T-helper 1 cell treated with Interleukin-12 subunit alpha and Interleukin-12 subunit beta and Interleukin-4 antibody, amounts not matched to agents 30 ng/mL and 1 ng/mL, for 36 hours (primary cell): ENCODE data around the gene LIME1. TPM values are rescaled to one million over a fixed set of nuclear protein-coding genes. Genes with fewer than 3 reads are reported as not detected.

Experiments used
- intact Hi-C: fragments of 100-400 bp; cut with micrococcal nuclease; formaldehyde crosslinking; loops from one replicate; pipeline ENCODE4 v1.15.1; 2024
- total RNA-seq: library from RNA; stranded (reverse); gene quantifications from 2 replicates; pipeline ENCODE4 v1.2.3, GENCODE V29; 2022

The LIME1 gene
- total RNA-seq, 1 donor from 2014 or later = 73.8 TPM

DNA sequence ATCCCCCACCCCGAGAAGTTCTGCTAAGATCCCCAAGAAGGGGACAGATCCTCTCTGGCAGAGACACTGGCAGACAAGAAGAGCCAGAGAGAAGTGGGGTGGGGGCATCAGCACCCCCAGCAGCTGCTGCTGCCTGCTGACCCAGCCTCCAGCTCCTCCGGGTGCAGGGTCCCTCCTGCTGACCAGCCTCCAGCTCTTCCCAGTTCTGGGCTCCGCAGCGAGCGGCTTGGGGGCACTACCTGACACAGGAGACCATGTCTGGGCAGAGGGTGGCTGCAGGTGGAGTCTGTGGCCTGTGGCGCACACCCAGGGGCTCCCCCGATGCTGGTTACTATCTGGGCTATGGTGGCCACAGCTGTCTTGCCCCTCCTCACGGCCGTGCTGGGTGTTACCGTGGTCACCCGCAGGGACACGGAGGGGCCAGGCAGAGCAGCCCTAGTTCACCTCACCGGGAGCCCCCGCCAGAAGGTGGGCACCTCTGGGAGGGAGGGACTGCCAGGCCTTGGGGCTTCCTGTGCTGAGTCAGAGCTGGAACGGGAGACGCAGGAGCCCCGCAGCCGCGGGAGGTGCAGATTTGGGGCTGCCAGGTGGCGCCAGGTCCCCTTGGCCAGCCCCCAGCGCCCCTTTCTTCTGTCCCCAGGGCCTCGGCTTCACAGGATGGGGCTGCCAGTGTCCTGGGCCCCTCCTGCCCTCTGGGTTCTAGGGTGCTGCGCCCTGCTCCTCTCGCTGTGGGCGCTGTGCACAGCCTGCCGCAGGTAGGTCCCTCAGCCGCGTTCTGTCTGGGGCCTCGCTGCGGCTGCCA is 630 bp downstream of the LIME1 start:
- intact Hi-C loops = loop anchor here (2.0 kb wide), 1 partner anchor 128 kb away; the partner anchor contains the start of gene TPD52L2

DNA sequence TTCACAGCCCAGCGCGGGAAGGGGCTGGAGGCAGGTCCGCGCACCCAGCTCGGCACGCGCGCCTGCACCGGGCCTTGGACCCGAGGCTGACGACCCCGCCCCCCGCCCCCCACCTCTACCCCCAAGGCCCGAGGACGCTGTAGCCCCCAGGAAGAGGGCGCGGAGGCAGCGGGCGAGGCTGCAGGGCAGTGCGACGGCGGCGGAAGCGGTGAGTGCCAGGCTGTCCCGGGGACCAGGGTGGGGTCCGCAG is 1.2 kb downstream of the LIME1 start:
- intact Hi-C loops = loop anchor here (2.0 kb wide), 1 partner anchor 127 kb away; the partner anchor contains the start of gene TPD52L2

DNA sequence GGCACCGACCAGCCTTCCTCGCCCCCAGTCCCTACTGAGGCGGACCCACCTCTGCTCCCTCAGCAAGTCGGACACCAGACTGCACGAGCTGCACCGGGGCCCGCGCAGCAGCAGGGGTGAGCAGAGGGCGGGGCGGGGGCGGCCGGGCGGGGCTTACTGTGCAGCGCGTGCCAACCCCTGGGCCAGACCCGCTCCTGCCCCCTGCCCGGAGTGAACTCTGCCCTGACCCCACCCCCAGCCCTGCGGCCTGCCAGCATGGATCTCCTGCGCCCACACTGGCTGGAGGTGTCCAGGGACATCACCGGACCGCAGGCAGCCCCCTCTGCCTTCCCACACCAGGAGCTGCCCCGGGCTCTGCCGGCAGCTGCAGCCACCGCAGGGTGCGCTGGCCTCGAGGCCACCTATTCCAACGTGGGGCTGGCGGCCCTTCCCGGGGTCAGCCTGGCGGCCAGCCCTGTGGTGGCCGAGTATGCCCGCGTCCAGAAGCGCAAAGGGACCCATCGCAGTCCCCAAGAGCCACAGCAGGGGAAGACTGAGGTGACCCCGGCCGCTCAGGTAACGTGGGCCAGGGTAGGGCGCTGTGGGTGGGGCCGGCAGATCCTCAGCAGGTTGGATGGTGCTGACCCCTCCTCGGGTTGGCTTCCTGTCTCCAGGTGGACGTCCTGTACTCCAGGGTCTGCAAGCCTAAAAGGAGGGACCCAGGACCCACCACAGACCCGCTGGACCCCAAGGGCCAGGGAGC is 1.7 kb downstream of the LIME1 start:
- intact Hi-C loops = loop anchor here (2.0 kb wide), 1 partner anchor 127 kb away; the partner anchor contains the start of gene TPD52L2

DNA sequence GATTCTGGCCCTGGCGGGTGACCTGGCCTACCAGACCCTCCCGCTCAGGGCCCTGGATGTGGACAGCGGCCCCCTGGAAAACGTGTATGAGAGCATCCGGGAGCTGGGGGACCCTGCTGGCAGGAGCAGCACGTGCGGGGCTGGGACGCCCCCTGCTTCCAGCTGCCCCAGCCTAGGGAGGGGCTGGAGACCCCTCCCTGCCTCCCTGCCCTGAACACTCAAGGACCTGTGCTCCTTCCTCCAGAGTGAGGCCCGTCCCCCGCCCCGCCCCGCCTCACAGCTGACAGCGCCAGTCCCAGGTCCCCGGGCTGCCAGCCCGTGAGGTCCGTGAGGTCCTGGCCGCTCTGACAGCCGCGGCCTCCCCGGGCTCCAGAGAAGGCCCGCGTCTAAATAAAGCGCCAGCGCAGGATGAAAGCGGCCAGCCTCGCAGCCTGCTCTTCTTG is 2.2 kb downstream of the LIME1 start:
- intact Hi-C loops = no loop called here

DNA sequence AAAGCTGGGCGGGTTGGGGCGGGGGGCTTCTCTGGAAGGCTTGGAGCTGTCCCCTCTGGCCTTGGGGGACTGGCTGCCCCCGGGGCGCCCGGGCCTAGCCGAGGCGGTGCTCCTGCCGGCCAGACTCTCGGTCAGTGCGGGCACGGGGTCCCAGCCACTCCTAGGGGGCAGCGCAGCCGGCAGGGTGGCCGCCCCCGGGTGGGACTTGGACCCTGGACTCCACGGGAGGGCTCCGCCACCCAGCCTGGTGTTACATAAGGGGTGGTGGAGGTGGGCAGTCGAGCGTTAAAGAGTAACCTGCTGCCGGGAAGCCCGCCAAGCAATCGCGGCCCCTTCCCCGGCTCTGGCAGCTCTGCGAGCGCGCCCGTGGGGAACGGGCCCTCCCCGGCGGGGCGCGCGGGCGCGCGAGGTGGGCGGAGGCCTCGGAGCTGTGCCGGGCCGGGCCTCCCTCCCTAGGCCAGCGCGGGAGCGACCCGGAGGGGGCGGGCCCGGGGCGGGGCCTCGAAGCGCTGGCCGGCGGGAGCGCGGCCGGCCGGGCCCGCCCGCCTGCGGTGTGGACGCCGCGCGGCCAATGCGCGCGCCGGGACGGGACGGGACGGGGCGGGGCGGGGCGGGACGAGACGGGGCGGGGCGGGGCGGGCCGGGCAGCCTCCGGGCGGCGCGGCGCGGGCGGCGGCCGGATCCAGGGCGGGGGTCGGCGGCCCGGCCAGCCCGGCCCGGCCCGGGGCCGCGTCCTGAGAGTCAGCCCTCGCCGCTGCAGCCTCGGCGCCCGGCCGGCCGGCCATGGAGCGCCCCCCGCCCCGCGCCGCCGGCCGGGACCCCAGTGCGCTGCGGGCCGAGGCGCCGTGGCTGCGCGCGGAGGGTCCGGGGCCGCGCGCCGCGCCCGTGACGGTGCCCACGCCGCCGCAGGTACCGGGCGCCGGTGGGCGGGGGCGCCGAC is 2.9 kb downstream of the LIME1 start, which contains the start of gene SLC2A4RG:
SLC2A4RG (plus strand) TSS at position 647 of the 940 bp plus-strand sequence; CDS start at position 784, 137 bp downstream.
- intact Hi-C loops = loop anchor here (1.0 kb wide), 2 partner anchors 12 to 32 kb away; partner anchors contain the start of gene ARFRP1

DNA sequence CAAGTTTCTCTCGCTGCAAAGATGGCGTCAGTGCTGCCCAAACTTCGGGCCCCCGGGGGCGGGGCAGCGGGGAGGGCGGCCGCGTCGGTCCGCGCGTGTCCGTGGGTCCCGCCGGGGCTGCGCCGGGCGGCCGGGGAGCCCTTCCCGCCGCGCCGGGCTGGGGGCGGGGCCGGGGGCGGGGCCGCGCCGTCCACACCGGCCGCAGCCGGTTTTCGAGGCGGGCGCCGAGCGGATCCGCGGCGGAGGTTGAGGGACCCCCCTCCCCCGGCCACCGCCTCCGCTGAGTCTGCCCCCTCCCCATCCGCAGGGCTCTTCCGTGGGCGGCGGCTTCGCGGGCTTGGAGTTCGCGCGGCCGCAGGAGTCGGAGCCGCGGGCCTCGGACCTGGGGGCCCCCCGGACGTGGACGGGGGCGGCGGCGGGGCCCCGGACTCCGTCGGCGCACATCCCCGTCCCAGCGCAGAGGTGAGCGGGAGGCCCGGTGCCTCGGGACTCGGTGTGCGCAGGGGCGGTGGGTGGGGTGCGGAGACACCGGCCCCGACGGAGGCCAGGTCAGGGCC is 3.7 kb downstream of the LIME1 start:
- intact Hi-C loops = loop anchor here (1.0 kb wide), 2 partner anchors 11 to 33 kb away; partner anchors contain the start of gene ARFRP1

DNA sequence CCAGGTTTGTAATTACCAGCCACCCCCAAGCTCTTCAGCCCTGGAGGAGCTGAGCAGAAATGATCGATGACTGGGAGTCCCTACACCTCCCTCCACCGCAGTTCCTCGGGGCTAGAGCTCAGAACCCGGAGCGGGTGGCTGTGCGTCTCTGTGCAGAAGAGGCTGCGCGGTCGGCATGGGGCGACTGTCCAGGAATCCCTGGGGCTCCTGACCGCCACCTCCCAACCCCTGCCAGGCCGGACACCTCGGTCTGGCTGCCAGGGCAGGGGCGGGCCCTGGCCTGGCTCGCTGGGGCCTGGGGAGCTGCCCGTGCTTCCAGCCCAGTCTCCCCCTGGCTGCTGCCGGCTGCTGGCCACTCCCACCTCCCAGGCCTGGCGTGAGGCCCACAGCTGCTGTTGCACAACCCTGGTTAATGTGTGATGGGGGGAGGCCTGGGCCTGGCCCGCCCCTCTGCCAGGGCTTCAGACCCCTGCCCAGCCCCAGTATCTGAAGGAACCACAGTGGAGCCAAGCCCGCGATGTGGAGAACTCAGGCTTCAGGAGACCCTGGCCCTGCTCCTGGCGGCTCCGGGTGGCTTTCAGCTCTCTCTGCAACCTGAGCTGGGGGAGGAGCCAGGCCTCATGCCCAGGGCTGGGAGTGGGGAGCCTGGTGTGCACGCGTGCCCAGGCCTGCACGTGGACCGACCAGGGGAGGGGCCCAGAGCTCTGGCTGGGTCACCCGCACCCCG is 4.3 kb downstream of the LIME1 start:
- intact Hi-C loops = loop anchor here (1.0 kb wide), 2 partner anchors 11 to 33 kb away; partner anchors contain the start of gene ARFRP1

DNA sequence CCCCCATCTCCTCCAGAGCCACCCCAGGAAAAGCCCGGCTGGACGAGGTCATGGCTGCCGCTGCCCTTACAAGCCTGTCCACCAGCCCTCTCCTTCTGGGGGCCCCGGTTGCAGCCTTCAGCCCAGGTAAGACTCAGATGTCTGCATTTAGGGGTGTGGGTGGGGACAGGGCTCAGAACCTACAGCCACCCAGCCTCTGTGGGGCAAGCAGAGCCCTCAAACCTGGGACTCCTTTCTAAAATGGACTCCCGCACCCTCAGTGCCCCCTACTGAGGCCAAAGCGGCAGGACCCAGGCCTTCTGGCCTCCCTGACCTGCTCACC is 4.9 kb downstream of the LIME1 start:
- intact Hi-C loops = no loop called here

DNA sequence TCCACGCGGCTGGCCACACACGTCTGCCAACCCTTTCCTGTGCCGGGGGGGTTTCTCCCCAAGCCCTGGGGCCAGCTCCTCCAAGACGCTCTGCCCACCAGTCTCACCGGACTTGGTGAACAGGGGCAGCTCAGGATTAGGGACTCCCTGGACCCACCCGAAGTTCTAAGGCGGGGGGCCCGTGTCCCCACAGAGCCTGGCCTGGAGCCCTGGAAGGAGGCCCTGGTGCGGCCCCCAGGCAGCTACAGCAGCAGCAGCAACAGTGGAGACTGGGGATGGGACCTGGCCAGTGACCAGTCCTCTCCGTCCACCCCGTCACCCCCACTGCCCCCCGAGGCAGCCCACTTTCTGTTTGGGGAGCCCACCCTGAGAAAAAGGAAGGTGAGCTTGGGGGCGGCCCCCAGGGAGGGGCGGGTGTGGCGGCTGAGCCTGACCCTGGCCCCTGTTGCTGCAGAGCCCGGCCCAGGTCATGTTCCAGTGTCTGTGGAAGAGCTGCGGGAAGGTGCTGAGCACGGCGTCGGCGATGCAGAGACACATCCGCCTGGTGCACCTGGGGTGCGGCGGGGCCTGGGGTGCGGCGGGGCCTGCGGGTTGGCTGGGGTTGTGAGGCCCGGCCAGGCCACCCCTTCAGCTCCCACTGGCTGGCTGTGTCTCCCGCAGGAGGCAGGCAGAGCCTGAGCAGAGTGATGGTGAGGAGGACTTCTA is 5.4 kb downstream of the LIME1 start:
- intact Hi-C loops = no loop called here

DNA sequence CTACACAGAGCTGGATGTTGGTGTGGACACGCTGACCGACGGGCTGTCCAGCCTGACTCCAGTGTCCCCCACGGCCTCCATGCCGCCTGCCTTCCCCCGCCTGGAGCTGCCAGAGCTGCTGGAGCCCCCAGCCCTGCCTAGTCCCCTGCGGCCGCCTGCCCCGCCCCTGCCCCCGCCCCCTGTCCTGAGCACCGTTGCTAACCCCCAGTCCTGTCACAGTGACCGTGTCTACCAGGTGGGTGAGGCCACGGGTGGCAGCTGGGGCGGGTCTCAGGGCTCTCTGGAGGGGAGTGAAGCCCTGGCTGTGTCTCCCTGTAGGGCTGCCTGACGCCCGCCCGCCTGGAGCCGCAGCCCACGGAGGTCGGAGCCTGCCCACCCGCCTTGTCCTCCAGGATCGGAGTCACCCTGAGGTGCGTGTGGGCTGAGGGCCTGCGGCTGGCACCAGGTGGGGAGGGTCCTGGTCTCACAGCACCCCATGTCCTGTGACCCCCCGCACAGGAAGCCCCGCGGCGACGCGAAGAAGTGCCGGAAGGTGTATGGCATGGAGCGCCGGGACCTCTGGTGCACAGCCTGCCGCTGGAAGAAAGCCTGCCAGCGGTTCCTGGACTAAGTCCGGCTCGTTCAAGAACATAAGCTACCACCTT is 6.0 kb downstream of the LIME1 start:
- intact Hi-C loops = no loop called here

DNA sequence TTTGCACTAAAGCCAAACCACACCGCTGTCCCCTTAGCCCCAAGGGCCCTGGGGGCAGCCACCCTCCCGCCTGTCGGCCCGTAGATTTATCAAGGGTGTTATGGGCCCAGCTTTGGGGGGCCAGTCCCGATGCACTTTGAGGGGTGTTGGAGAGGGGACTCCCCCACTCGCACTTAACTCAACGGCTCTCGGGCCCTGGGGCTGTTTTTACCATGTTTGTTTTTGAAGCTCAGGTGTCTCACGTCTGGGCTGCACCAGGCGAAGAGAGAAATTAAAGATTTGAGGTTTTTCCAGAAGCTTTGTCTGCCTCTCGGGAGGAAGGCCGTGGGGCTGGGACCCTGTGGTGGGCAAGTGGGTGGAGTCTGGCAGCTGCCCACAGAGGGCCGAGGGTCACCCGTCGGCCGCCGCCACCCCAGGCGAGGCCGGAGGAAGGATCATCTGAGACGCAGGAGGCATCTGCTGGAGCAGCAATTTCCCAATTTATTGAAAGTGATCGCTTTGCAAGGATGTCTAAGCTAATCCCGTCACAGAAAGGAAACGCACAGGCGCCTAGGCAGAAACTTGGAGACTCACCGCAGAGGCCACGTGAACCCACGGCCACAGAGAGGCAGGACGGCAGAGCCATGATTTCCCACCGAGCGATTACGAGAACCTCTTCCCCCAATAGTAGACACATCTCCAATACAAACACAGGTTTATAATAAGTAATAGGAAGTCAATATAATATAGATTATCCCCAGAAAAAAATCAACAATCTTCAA is 6.9 kb downstream of the LIME1 start:
- intact Hi-C loops = no loop called here

DNA sequence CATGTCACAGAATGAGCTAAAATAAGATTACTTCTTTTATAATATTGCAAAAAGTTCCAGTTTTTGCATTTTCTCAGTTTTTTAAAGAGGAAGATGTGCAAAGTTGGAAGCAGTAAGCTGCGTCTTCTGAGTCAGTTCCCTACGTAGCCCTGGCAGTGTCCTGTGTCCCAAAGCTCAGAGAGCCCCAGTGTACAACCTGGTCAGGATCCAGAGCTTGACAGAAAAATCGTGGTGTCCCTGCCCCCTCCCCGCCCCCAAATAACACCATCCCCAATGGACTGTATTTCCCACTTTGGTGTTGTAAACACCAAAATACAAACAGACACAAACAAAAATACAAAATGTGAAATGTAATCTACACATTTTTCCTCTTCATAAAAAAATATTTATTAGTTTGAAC is 7.7 kb downstream of the LIME1 start:
- intact Hi-C loops = no loop called here

DNA sequence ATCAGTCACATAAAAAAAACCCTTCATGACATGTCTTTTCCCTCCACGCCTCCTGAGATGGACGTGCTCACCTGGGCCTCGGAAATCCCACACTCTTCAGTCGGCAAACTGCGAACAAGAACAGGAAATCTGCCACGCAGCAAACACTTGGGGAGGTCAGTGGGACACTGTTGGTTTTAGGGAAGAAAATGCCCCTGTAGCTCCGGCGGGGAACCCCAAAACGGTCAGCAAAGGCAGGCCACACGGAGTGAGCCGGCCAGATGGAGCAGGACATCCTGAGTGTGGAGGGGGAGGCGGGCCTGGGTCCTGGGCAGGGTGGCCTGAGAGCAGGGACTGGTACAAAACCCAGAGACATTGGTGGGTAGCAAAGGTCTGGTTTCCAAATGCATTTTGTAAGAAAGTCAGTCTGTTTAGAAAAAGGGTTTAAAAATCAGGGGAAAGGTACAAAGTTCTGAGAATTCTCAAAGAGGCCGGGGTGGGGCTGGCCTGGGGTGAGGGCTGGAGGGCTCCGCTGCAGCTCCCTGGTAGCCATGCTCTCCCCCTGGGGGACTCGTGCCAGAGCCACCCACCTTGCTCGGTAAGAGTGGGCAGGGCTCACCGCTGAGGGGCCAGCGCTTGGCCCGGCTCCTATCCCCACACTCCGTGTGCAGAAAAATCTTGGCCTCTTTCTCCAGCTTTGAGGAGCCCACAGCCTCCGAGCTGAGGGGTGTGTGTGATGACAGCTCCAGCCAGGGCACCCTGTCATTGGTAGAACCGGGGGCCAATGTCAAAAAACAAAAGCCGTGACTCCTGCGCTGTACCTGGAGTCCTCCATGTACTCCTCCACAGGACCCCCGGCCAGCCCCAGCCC is 8.3 kb downstream of the LIME1 start:
- intact Hi-C loops = no loop called here

DNA sequence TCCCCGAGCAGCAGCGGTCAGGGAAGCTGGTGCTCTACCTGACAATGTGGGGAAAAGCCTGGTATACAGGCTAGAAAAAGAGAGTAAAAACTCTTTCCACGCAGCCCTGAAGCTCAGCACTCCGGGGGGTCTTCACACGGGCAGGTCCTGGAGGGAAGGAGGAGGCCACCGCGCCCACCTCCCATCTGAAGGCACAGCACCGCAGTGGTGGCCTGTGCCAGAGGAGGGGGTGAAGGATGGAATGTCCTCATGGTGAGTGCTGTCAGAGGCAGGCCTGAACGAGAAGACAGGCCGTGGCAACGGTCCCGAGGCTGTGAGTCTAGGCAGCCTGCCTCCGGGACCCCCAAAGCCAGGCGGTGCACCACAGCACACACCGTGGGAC is 9.0 kb downstream of the LIME1 start:
- intact Hi-C loops = no loop called here

DNA sequence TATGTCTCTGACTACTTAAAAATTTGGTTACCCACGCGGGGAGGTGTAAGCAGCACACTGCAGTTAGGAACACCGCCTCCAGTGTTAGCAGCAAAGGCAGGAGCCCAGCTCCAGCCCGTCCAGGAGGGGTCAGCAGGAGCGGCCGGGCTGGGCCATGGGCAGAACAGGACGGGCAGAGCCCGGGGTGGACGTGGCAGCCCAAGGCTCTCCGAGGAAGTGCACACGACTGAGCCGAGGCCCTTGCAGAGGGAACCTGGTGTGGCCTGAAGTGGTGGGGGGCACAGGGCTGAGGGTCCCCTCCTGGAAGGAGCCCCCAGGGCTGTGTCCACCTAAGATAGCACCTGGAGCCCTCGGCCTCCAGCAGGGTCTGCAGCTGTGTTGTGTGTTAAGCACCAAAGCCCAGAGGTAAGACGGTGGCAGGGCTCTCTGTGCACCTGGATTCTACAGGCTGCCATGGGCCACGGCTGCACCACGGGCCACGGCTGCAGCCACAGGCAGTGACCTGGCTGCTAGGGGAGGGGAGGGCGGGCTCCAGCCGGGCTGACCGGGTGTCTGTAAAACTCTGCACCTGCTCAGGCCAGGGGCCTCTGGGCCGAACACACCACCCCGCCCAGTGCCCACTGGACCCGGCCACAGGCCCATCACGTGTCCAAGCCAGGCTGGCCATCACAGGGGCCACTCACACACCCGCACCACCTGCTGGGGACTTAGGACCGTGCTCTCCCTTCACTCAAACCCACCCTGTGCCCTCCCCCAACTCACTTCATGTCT is 9.7 kb downstream of the LIME1 start:
- intact Hi-C loops = no loop called here

DNA sequence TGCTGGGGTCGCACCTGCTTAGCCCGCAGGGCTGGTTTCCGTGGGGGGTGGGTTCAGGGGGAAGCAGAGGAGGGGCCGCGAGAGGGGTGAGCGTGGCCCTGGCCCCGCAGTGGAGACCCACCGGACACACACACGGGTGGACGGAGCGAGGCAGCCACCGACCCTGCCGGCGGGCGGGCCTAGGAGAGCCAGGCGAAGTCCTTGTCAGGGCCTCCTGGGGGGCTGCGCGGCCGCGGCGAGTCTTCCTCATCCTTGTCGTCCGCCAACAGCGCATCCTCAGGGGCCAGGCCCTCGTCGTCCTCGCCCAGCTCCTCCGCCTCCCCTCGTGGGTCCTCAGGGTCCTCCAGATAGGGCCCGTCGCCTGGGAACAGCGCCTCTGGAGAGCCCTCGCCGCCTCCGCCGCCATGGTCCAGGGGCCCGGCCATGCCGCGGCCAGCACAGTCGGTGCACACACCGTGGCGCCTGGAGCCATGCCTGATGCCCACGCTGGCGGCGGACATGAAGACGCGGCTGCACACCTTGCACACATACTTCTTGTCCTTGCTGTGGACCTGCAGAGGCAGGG is 10.4 kb downstream of the LIME1 start:
- intact Hi-C loops = no loop called here
